LNCaP clone FGC (cell line): ENCODE results near the gene TMEM117.

Experiments
- DNase-seq: peaks from one replicate; pipeline ENCODE4 v3.0.0-alpha.2; 2011; ENCODE audit warnings: low read depth
- H3K4me3 ChIP-seq: 2 replicates; pipeline ENCODE4 v1.5.1; 2011; ENCODE audit warnings: mild to moderate bottlenecking, low read depth, low read length, control low read depth
- TF ChIP-seq, protein P1 (sequence below): IDR thresholded peaks from 2 replicates; pipeline ENCODE4 v1.5.1; 2012; ENCODE audit warnings: mild to moderate bottlenecking; ENCODE audit not compliant: control insufficient read depth, insufficient read depth; ENCODE audit errors: extremely low read depth

TMEM117 gene

DNA sequence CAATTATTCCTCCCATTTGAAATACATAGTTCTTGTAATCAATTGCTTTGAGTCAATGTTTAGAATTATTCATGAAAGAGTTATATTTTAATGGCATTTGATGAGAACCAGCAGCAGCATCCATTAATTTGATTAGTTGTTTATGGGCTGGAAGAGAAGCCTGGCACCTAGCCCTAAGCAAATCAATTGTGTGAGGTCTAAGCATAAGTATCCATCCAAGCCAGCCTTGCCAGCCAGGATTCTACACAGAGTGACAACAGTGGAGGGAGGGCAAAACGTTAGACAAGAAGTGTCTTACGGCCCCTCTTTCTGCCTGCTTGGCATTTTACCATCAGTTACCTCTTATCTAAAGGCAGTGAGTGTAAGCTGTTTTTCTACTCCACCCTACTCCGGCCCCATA is 561.8 kb downstream of the TMEM117 start:
- TF ChIP-seq, protein P1, sequence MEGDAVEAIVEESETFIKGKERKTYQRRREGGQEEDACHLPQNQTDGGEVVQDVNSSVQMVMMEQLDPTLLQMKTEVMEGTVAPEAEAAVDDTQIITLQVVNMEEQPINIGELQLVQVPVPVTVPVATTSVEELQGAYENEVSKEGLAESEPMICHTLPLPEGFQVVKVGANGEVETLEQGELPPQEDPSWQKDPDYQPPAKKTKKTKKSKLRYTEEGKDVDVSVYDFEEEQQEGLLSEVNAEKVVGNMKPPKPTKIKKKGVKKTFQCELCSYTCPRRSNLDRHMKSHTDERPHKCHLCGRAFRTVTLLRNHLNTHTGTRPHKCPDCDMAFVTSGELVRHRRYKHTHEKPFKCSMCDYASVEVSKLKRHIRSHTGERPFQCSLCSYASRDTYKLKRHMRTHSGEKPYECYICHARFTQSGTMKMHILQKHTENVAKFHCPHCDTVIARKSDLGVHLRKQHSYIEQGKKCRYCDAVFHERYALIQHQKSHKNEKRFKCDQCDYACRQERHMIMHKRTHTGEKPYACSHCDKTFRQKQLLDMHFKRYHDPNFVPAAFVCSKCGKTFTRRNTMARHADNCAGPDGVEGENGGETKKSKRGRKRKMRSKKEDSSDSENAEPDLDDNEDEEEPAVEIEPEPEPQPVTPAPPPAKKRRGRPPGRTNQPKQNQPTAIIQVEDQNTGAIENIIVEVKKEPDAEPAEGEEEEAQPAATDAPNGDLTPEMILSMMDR, result no peak
- no peak overlapping the region for H3K4me3 ChIP-seq
- no peak for DNase-seq

DNA sequence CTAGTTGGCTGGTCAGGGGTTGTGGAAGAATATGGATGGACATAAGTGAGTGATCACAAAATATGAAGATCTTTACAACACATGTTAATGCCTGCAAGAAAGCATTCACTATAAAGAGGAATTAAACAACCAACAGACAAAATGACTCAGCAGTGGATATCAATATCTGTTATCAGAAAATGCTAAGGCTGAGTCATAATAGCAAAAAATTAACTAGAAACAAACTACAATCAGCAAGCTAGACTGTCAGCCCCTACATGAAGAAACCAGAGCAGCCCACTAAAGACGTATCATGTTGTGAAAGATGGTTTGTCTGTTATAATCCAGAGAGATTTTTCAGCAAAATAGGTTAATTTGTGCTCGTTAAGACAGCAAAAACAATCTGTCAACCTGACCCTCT is 567.3 kb downstream of the TMEM117 start:
- no peak overlapping the region for H3K4me3 ChIP-seq
- TF ChIP-seq, protein P1, result no peak
- DNase-seq, result no peak

- no peak overlapping the region for H3K4me3 ChIP-seq
- TF ChIP-seq, protein P1, result no peak
- DNase-seq, result no peak
Measured at GRCh38 chr12:44405297-44405696, 569.4 kb downstream of the TMEM117 start.

DNA sequence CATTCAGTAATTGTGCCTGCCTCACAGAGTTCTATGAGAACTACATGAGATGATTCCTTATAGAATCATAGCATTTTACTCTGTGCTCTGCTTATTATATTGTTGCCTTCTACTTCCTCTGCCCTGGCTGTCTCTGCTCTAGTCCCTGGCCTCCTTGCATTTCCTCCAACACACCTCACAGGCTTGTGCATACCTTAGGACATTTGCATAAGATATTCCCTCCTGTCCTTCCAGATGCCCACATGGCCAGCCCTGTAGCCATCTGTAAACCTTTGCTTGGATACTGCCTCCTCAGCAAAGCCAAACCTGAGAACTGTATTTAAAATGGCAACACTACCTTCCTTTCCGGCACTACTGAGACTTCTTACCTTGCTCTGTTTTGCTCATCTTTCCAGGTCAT is 586.7 kb downstream of the TMEM117 start:
- DNase-seq, result no peak
- H3K4me3 ChIP-seq, result no peak overlapping the region
- TF ChIP-seq, protein P1, result no peak

- no peak overlapping the region for H3K4me3 ChIP-seq
- DNase-seq, result no peak
- TF ChIP-seq, protein P1, result no peak
Measured at GRCh38 chr12:44428825-44429224, 592.9 kb downstream of the TMEM117 start.

DNA sequence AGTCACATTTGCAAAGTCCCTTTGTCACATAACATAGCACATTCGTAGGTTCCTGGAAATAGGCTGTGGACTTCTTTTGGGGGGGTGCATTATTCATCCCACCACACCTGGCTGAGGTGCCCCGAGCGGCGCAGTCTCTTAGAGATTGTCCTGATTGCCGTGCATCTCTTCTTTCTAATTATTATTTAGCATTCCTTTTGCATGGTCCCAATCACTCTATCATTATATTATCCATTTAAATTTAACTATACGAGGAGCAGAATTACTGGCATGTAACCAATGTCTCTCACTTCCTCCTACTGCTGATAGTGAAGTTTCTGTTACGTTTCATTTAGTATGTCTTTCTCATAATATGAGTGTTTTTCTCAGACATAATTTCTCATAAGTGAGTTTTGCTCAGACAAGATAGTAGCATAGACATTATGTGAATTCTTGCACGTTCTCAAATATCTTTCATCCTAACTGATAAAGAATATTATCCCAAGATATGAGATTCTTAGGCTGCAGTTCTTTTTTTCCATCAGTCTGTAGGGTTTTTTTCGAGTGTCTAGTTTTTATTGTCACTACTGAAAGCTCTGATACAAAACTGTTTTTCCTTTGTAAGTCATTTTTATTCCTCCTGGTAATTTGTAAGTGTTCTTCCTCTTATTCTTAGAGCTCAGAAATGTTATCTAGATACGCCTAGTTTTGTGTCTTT is 595.9 kb downstream of the TMEM117 start:
- no peak overlapping the region for H3K4me3 ChIP-seq
- TF ChIP-seq, protein P1, result no peak
- DNase-seq, result no peak

- H3K4me3 ChIP-seq, result no peak overlapping the region
- no peak for DNase-seq
- TF ChIP-seq, protein P1, result no peak
Measured at GRCh38 chr12:44433659-44434058, 597.8 kb downstream of the TMEM117 start.
